ENCODE results near the gene CELF4.
A peak's percentile ranks its signal among the peaks of the same experiment; 100 is the strongest.

CELF4 gene

GRCh38 chr18:37545461-37546271 lies 19.9 kb downstream of the CELF4 start:
- no peak for DNase-seq

DNA sequence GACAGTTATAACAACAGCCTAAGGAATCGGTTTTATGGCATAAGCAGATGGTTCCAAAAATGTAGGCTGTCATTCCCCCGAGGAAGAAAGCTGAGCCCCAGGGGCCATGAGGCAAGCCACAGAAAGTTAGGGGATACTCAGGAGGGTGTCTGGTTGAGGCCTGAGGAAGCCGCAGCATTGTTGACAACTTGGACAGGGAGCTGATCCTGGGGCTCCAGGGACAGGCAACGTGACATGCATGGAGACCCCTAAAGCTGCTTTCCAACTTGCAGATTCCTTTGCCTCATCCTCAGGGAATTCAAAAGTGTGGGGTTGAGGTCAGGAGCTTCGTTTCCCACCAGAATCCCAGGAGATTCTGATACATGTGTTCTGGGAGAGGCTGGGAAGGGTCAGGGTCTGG lies 20.9 kb downstream of the CELF4 start:
- DNase-seq, result no peak

GRCh38 chr18:37544217-37544616 lies 21.4 kb downstream of the CELF4 start:
- no peak for DNase-seq

- DNase-seq, result no peak
Measured at GRCh38 chr18:37543321-37543720, 22.3 kb downstream of the CELF4 start.

GRCh38 chr18:37541517-37541916 lies 24.1 kb downstream of the CELF4 start:
- no peak for DNase-seq

- DNase-seq, result no peak
Measured at GRCh38 chr18:37540424-37541138, 25.0 kb downstream of the CELF4 start.

GRCh38 chr18:37539236-37539635 lies 26.4 kb downstream of the CELF4 start:
- no peak for DNase-seq

DNA sequence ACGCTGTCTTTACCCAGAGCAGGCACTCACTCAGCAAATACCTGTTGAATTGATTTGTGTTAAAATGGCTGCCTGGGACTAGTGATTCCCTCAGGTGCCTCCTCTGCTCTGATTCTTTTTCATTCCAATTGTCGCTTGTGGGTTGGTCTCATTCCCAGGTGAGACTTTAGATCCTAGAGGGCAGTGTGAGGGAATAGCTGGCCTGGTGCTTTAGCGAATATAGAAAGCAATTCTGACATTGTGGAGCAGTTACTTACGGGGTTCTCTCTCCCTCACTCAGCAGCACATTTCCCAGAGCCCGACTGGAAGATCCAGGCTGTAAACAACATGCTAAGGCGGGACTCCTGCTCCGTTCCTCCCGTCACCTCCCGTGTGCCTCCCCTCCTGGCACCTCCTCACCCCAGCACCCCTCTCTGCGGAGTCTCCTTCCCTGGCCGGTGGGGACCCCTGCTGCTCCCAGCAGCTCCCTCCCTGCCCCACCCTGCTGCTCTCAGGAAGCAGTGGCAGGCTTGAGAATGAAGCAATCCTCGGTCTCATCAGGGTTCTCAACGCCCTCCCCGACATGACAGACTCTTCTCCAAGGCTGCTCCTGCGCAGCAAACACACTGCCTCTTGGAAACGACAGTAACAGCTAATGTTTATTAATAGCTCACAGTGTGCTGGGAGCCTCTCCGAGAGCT lies 26.9 kb downstream of the CELF4 start:
- no peak for DNase-seq

GRCh38 chr18:37537868-37538525 lies 27.6 kb downstream of the CELF4 start:
- peak; percentile 14 for DNase-seq

DNA sequence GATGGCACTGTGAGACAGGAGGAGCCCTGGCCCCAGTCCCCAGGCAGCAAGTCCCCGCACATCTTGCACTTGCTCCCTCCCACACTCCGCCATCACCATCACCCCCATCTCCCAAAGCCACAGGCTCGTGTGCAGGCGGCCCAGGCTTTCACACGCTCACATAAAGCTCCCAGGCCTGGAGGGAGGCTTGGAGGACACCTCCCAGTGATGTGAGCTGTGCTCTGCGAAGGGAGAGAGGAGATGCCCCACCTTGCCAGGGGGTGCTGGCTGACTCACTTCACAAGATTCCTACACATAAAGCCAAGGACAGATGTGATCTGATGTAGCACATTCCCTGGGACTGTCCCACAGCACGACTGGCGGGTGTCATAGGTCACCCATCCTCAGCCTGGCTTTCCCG lies 28.9 kb downstream of the CELF4 start:
- no peak for DNase-seq

DNA sequence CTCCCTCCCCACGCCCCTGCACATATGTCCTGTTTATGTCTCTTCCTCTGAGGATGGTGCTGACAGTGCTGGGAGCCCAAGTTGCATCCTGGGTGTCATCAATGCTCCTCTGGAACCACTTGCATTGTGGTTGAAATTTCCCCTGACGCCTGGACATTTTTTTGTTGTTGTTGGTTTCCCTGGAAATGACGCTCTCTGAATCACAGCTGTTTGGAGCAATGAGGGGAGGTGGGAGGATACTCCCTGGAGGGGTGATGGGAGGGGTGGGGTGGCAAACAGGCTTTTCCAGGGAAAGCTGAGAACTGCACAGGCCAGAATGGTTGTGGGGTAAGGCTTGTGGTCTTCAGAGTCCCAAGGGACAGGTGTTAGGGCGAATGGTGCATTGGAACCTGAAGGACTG lies 29.6 kb downstream of the CELF4 start:
- no peak for DNase-seq

- DNase-seq, result peak; percentile 21
Measured at GRCh38 chr18:37534627-37535026, 31.0 kb downstream of the CELF4 start.

- DNase-seq, result no peak
Measured at GRCh38 chr18:37533647-37534584, 31.7 kb downstream of the CELF4 start.

- no peak for DNase-seq
Measured at GRCh38 chr18:37532917-37533316, 32.7 kb downstream of the CELF4 start.

DNA sequence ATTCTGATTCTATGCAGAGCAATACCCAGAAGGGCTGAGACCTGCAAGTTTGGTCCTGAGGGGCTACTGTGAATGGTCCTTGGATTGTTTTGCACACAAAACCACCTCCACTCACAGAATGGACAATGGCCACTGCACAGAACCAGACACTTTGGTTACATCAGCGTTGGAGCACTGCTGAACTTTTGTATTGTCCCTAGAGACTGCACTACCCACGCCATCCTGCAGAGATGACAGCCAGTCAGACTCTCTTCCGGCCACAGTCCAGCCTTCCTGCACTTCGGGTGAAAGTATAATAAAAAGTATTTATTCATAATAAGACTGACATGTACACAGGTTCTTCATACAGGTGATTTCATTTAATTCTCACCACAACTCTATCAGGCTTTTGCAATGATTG lies 35.7 kb downstream of the CELF4 start:
- no peak for DNase-seq

DNA sequence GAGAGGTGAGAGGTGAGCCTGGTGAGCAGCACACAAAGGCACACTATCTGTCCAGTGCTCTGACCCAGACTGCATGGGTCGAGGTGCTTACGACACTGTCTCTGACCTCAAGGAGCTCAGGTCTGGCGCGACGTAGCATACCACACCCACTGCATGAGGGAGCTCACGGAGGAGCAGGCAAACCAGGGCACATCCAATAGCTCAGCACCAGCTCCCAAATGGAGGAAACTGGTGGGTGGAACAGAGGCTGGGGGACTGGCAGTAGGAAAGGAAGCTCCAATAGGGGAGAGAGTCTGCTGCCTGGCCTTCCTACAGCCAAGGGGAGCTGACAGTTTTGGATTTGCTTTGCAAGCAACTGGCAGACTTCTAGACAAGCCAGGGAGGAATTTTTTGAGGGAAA lies 36.3 kb downstream of the CELF4 start:
- no peak for DNase-seq

GRCh38 chr18:37527395-37527794 lies 38.2 kb downstream of the CELF4 start:
- DNase-seq, result no peak

- DNase-seq, result peak; percentile 4
Measured at GRCh38 chr18:37525262-37525585, 40.4 kb downstream of the CELF4 start.

DNA sequence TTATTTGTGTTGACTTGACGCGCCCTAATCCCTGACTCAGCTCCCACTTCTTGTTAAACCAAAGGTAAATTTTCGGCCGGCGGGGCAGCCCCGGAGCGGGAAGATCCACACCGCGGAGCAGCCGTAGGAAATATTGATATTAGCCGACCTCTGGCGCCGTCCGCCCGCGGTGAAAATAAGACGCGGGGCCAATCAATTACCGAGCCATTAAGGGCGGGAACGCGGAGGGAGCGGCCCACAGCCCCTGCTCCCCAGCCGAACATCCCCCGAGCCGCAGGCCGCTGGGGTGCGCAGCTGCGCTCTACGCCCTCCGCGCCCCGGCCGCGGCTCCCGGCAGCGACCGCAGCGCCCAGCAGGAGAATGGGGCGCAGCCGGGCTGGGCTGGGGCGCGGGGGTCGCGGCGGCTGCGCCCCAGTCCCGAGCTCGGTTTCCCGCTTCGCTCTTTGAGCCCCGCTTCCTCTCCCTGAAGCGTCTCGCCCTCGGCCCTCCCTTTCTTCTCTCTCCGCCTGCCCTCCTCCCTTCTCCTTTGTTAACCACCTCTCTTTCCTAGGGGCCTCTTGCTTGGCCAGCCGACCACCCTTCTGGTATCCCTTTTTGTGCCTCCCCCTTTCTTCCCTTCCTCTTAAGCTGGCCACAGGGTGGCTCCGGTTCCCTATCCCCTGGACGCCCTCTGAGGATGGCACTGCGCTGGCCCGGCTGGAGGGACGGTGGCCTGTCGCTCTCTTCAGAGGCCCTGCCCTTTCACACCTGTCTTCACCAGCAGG lies 40.9 kb downstream of the CELF4 start:
- DNase-seq, result no peak

- DNase-seq, result no peak
Measured at GRCh38 chr18:37524139-37524497, 41.5 kb downstream of the CELF4 start.
